C4-2B (cell line): ENCODE data around the gene LSM7.

Experiments used
- ZFX ChIP-seq: fragments of 450-650 bp; IDR thresholded peaks from 2 replicates; pipeline ENCODE4 v1.6.1; 2017
- TF ChIP-seq, protein P1 (sequence below): fragments of 450-650 bp; conservative IDR thresholded peaks from 2 replicates; pipeline ENCODE4 v1.5.1; 2017; ENCODE audit warnings: mild to moderate bottlenecking

DNA sequence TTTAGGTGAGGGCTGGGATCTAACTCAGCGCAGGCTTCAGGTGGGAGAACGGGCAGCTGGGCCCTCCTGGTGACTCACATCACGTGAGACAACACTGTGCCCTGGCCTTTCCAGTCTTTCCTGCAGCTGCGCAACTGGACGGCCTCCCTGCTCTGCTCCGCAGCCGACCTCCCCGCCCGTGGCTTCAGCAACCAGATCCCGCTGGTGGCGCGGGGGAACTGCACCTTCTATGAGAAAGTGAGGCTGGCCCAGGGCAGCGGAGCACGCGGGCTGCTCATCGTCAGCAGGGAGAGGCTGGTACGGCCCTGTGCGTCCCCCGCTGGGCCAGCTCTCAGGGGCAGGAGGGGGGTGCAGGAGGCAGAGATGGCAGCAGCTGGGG, 8.9 kb upstream of the LSM7 start:
- TF ChIP-seq, protein P1, sequence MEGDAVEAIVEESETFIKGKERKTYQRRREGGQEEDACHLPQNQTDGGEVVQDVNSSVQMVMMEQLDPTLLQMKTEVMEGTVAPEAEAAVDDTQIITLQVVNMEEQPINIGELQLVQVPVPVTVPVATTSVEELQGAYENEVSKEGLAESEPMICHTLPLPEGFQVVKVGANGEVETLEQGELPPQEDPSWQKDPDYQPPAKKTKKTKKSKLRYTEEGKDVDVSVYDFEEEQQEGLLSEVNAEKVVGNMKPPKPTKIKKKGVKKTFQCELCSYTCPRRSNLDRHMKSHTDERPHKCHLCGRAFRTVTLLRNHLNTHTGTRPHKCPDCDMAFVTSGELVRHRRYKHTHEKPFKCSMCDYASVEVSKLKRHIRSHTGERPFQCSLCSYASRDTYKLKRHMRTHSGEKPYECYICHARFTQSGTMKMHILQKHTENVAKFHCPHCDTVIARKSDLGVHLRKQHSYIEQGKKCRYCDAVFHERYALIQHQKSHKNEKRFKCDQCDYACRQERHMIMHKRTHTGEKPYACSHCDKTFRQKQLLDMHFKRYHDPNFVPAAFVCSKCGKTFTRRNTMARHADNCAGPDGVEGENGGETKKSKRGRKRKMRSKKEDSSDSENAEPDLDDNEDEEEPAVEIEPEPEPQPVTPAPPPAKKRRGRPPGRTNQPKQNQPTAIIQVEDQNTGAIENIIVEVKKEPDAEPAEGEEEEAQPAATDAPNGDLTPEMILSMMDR: no peak; the same call in 1 of the 2 replicates
- TF ChIP-seq ZFX: no peak
